Endothelial cell (in vitro differentiated cells): ENCODE data around the gene PPP4R2. TPM values are rescaled to one million over a fixed set of nuclear protein-coding genes. Genes with fewer than 3 reads are reported as not detected.
A peak's percentile ranks its signal among the peaks of the same experiment; 100 is the strongest.
"Not testable (repeated sequence)": the region's sequence is repeated elsewhere in the genome, so short reads cannot be mapped to it uniquely, and the experiment has no call there.

Experiments used
- DNase-seq: peaks from one replicate; pipeline ENCODE4 v3.0.0; 2021; ENCODE audit warnings: low spot score
- H3K27ac Mint-ChIP-seq: one replicate; pipeline ENCODE4 v1.8.0; 2021; ENCODE audit warnings: mixed read lengths, inconsistent platforms; ENCODE audit not compliant: unreplicated experiment
- H3K27me3 Mint-ChIP-seq: one replicate; pipeline ENCODE4 v1.8.0; 2021; ENCODE audit warnings: mild to moderate bottlenecking, moderate library complexity, mixed read lengths, inconsistent platforms; ENCODE audit not compliant: unreplicated experiment
- H3K36me3 Mint-ChIP-seq: one replicate; pipeline ENCODE4 v1.8.0; 2021; ENCODE audit warnings: mild to moderate bottlenecking, low read depth, mixed read lengths, inconsistent platforms; ENCODE audit not compliant: unreplicated experiment
- H3K4me1 Mint-ChIP-seq: one replicate; pipeline ENCODE4 v1.8.0; 2021; ENCODE audit warnings: mild to moderate bottlenecking, mixed read lengths, inconsistent platforms; ENCODE audit not compliant: unreplicated experiment
- H3K4me3 Mint-ChIP-seq: one replicate; pipeline ENCODE4 v1.8.0; 2021; ENCODE audit warnings: mild to moderate bottlenecking, mixed read lengths, inconsistent platforms; ENCODE audit not compliant: unreplicated experiment
- H3K9me3 Mint-ChIP-seq: one replicate; pipeline ENCODE4 v1.8.0; 2021; ENCODE audit warnings: mixed read lengths, inconsistent platforms; ENCODE audit not compliant: unreplicated experiment
- total RNA-seq: library from RNA; stranded (reverse); fragmentation: NEBNext Ultra II Directional; extraction: Animal tissue kit (Norgen Biotek cat#: 25700); gene quantifications from one replicate; pipeline ENCODE4 v1.2.1, GENCODE V29; 2021; ENCODE audit not compliant: unreplicated experiment
- TF ChIP-seq, protein P1 (sequence below): fragments of 200-600 bp; sonication (generic); IDR thresholded peaks from one replicate; pipeline ENCODE4 v1.5.0; 2021; ENCODE audit warnings: antibody characterized with exemption; ENCODE audit not compliant: unreplicated experiment

Gene PPP4R2
- total RNA-seq, 1 donor from 2014 or later: 100.0 TPM

DNA sequence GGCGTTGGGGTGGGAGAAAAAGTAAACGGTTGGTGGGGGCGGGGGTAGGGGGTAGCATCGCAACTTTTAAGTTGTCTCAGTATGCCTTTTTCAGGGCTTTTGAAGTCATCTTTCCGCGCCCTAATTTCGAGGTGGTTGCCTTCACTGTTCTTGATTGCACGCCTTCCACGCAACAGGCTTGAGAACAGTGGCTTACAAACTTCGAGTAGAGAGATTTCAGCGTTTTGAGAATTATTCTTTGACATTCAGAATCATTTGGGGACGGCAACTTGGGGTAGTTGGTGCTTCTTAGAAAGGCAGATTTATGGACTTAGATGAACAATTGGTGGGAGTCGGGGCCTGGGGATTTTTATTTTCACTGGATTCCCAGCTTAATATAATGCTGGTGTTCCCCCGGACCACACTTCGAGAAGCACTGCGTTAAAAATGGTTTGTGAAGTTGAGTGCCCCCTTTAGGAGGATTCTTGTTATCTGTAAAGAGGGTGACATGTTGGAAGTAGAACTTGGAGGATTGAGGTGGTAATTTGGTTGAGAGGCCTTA, 880 bp downstream of the PPP4R2 start:
- Mint-ChIP-seq H3K9me3 (no peaks in the 10 kb centered on the region), H3K27ac (peak overlapping the region; percentile 97), H3K4me3 (peak overlapping the region; percentile 99), H3K27me3 (peaks cover 5% of the 10 kb centered on the region), H3K4me1 (peaks cover 35% of the 10 kb centered on the region), H3K36me3 (peaks cover 6% of the 10 kb centered on the region)
- TF ChIP-seq, protein P1, sequence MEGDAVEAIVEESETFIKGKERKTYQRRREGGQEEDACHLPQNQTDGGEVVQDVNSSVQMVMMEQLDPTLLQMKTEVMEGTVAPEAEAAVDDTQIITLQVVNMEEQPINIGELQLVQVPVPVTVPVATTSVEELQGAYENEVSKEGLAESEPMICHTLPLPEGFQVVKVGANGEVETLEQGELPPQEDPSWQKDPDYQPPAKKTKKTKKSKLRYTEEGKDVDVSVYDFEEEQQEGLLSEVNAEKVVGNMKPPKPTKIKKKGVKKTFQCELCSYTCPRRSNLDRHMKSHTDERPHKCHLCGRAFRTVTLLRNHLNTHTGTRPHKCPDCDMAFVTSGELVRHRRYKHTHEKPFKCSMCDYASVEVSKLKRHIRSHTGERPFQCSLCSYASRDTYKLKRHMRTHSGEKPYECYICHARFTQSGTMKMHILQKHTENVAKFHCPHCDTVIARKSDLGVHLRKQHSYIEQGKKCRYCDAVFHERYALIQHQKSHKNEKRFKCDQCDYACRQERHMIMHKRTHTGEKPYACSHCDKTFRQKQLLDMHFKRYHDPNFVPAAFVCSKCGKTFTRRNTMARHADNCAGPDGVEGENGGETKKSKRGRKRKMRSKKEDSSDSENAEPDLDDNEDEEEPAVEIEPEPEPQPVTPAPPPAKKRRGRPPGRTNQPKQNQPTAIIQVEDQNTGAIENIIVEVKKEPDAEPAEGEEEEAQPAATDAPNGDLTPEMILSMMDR: no peak
- DNase-seq: peak; percentile 17

- no peaks in the 10 kb centered on the region for H3K9me3 Mint-ChIP-seq
- peak overlapping the region; percentile 90 for H3K27ac Mint-ChIP-seq
- TF ChIP-seq, protein P1: no peak
These were observed 1.9 kb downstream of the PPP4R2 start for GRCh38 chr3:72998466-72998865.

GRCh38 chr3:72999951-73000350, 3.3 kb downstream of the PPP4R2 start:
- Mint-ChIP-seq H3K36me3 (peaks cover 16% of the 10 kb centered on the region), H3K4me3 (peak overlapping the region; percentile 78), H3K9me3 (no peaks in the 10 kb centered on the region), H3K27me3 (peaks cover 7% of the 10 kb centered on the region), H3K4me1 (peaks cover 36% of the 10 kb centered on the region), H3K27ac (peak overlapping the region; percentile 50)
- no peak for DNase-seq
- TF ChIP-seq, protein P1: no peak

More at GRCh38 chr3:72998466-72998865, 1.9 kb downstream of the PPP4R2 start:
- Mint-ChIP-seq H3K4me3 (peak overlapping the region; percentile 99), H3K27me3 (peaks cover 5% of the 10 kb centered on the region), H3K36me3 (peaks cover 6% of the 10 kb centered on the region), H3K4me1 (peaks cover 36% of the 10 kb centered on the region)
- DNase-seq: no peak

- not testable (repeated sequence) for H3K27ac Mint-ChIP-seq, H3K9me3 Mint-ChIP-seq, H3K4me3 Mint-ChIP-seq, H3K27me3 Mint-ChIP-seq, DNase-seq
- Mint-ChIP-seq H3K4me1 (peaks cover 32% of the 10 kb centered on the region), H3K36me3 (peaks cover 25% of the 10 kb centered on the region)
These were observed 6.4 kb downstream of the PPP4R2 start for GRCh38 chr3:73003050-73003449.

- TF ChIP-seq, protein P1: no peak
- no peaks in the 10 kb centered on the region for H3K9me3 Mint-ChIP-seq
- peaks cover 37% of the 10 kb centered on the region for H3K4me1 Mint-ChIP-seq
- no peak overlapping the region for H3K4me3 Mint-ChIP-seq
- H3K27ac Mint-ChIP-seq: no peak overlapping the region
- peaks cover 29% of the 10 kb centered on the region for H3K36me3 Mint-ChIP-seq
- peaks cover 5% of the 10 kb centered on the region for H3K27me3 Mint-ChIP-seq
- DNase-seq: no peak
These were observed 7.7 kb downstream of the PPP4R2 start for GRCh38 chr3:73004316-73004715.
